NB4 (cell line): ENCODE results near the gene BTG1.

Experiments used
- POLR2A ChIP-seq: IDR thresholded peaks from 2 replicates; pipeline ENCODE4 v1.6.1; 2011; ENCODE audit warnings: mild to moderate bottlenecking; ENCODE audit not compliant: insufficient read length; ENCODE audit errors: extremely low read depth
- TF ChIP-seq, protein P1 (sequence below): IDR thresholded peaks from one replicate; pipeline ENCODE4 v1.5.1; 2012; ENCODE audit warnings: low read depth, low read length

DNA sequence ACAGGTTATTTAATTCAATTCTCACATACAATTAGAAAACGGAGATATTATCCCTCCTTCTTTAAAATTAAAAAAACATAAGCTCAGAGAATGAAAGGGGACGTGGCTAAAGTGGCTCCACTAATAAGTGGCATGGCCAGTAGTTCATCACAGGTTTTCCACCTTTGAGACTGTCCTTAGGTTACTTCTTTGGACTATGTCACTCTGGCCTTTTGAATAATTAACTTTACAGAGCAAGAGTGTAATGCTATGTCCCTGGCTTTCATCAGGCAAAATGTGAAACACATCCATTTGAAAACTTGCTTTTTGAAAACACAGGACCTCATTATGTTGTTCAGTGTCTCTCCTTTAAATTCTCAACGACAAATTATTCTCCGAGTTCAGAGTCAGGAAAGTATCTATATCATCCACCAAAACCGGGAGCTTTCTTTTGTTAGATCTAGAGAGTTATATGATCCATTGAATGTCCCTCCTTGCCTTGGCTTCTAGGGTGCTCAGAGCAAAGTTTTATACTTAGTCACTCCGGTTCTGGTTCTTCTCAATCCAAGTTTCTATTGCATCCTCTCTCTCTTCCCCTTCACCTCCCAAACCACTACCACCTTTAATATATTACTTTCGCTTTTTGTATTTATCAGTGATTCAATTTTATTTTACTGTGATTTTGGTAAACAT lies 43.0 kb upstream of the BTG1 start:
- no peak for TF ChIP-seq POLR2A
- TF ChIP-seq, protein P1, sequence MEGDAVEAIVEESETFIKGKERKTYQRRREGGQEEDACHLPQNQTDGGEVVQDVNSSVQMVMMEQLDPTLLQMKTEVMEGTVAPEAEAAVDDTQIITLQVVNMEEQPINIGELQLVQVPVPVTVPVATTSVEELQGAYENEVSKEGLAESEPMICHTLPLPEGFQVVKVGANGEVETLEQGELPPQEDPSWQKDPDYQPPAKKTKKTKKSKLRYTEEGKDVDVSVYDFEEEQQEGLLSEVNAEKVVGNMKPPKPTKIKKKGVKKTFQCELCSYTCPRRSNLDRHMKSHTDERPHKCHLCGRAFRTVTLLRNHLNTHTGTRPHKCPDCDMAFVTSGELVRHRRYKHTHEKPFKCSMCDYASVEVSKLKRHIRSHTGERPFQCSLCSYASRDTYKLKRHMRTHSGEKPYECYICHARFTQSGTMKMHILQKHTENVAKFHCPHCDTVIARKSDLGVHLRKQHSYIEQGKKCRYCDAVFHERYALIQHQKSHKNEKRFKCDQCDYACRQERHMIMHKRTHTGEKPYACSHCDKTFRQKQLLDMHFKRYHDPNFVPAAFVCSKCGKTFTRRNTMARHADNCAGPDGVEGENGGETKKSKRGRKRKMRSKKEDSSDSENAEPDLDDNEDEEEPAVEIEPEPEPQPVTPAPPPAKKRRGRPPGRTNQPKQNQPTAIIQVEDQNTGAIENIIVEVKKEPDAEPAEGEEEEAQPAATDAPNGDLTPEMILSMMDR: no peak
